Liver (tissue), 3 donors: Measurements from ENCODE around the gene LRRC8B.

ENCODE experiments used
- CTCF ChIP-seq: fragments of 150-350 bp; IDR thresholded peaks from 2 replicates; pipeline ENCODE4 v1.5.1; 2017; ENCODE audit warnings: improper control_type of control experiment, low read depth, low read length; ENCODE audit not compliant: missing input control
- EGR1 ChIP-seq, 2 donors: IDR thresholded peaks; 2 replicates each; pipeline ENCODE4 v1.6.1; 2016 to 2018; ENCODE audit warnings: antibody characterized with exemption in 2 of 2, low read depth in 2 of 2
- donor health status: healthy.
- donor health status: healthy.

- TF ChIP-seq CTCF (no peak), EGR1 (IDR thresholded peaks at IDR 0.05; ENCODE audit: low read depth in 2 of 2) (no peak)
Observed at GRCh38 chr1:89616844-89617627, 92.4 kb downstream of the LRRC8B start.
